CD4-positive, alpha-beta T cell treated with Interleukin-6 at 100 ng/mL for 8 hours (primary cell): Measurements from ENCODE around the gene HNF4A.

Source experiments
- DNase-seq: peaks from one replicate; pipeline ENCODE4 v3.0.0-alpha.2; 2020; ENCODE audit warnings: mixed read lengths, low spot score

HNF4A gene

DNA sequence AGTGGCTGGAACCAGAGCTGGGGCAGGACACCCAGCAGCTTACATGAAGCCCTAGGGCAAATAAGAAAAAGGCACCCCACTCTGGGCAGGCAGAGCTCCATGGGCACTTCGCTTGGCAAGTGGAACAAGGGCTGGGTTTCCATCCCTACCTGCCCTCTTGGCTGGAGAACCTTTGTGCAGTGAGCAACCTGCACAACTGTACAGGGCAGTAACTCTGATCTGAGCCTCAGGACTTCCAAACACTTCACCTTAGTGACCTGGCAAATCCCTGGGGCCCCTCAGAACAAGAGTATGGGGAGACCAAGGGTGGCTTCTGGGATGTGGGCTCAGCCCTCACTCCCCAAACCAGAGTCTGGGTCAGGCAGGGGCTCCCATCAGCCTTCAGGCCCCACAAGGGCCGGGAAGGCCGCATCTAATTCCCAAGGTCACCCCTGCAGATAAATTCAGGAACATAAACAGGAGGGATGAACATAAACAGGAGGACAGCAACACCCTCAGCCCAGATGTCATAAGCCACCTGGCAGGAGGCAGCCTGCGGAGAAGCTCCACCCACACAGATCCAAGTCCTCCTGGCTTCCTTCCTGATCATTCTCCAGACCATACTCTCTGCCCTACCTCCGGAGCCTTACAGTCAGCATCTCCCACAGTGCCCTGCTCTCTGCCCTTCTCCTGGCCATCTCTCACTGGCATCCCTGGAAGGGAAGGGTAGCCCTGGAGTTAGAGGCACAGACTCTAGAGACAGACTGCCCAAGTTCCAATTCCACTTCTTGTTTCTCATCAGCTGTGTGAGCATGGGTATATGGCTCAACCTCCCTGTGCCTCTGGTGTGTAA lies 37.5 kb downstream of the HNF4A start:
- DNase-seq, result no peak

DNA sequence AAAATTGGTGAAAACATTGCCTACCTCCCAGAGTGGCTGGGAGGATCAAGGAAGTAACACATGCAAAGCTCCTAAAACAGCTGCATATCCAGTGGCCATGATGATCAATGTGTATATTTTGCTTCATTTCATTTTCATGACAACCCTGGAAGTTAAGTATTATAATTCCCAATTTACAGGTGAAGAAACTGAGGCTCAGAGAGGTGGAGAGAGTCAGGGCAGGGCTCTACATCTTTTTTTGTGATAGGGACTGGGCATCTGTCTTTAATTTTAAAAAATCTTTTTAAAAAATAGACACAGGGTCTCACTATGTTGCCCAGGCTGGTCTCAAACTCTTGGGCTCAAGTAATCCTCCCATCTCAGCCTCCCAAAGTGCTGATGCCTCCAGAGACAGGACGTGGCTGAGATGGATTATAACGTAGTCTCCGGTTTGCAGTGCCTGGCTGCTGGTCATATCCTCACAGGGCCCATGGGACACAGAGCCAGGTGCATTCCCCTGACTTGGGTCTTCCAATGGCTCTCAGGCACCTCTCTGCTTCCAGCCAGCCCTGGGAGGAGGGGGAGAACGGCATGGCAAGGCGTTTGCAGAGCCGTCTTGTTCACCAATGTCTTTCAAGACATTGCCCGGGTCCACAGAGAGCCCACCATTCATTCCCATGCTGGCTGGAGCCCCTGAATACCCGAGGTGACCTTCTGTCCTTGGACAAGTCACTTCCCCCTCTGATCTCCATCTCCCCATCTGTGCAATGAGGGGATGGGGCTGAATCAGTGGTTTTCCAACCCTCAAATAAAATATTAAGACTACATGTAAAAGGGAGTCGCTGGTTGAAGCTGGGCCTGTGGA lies 38.3 kb downstream of the HNF4A start:
- no peak for DNase-seq

DNA sequence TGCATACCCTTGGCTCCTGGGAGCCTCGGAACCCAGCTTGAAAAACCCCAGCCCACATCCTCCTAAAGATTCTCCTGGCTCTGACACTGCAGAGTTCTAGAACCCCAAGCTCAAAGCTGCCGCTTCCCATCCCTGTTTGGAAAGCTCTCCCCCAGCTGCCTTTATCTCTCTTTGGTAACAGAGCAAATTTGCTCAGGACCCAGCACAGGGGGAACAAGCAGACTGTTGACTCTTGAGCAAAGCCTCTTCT lies 38.9 kb downstream of the HNF4A start:
- no peak for DNase-seq

DNA sequence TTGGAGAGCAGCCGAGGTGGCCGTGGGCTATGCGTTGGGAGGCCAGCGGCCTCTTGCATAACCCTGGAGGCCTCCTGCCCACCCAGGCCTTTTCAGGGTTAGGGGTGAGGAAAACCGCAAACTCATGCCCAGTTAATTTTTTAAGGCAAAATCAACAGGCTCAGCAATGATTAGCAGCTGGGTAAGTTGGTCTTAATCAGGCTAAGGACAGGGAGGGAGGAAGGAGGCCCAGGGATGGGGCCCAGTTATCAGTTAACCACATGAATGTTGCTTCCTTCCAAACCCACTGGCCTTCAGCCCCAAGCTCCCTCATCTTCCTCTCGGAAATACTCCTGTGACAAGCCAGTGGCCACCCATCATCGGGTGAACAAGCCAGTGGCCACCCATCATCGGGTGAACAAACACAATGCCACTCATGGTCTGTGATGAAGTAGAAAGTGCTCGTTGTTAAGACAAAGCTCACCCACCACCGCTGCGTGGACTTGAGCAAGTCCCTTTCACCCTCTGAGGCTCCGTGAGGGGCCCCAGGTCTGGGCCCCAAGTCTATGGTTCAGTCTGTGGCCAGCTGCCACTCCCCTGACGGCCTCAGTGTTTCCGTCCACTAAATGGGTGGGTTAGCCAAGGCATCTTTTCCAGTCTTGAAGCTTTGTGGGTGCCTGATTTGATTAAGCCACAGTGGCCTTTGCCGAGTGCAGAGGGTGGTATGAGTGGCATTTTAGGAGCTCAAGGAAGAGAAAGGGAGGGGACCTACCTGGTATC lies 39.4 kb downstream of the HNF4A start:
- DNase-seq, result no peak

DNA sequence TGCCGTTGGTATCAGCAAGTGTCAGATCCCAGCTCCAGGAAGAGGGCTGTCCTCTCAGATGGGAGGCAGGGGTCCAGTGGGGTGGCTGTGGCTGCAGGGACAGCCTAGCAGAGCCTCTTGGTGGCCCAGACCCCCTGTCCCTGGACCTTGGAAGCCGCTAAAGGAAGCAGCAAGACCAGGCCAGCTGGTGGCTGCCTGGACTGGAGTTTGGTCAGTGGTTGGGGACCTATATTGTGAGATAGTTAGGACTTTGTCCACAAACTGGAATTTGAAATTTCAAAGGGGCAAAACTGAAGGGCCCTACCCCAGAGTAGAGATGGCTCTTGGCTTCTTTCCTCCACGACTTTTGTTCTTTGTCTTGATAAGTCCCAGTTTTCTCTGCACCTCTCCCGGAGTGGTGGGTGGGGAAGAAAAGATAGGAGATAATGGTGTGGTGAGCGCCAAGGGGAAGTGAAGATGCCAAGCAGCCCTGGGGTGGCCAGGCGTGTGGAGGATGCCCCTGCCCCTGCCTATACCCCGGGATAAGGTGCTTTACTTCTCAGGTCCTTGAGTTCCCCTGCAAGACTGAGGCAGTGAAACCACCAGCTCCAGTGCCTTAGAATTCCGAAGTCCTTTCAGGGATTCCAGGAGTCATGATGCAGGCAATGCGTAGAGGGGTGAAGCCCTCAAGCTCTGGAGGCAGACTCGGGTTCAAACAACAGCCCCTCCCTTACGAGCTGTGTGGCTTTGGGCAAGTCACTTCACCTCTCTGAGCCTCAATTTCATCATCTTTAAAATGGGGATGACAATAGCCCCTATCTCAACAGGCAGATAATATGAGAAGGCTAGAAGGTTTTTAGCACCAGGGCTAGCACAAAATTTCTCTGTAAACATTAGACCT lies 40.2 kb downstream of the HNF4A start:
- no peak for DNase-seq

DNA sequence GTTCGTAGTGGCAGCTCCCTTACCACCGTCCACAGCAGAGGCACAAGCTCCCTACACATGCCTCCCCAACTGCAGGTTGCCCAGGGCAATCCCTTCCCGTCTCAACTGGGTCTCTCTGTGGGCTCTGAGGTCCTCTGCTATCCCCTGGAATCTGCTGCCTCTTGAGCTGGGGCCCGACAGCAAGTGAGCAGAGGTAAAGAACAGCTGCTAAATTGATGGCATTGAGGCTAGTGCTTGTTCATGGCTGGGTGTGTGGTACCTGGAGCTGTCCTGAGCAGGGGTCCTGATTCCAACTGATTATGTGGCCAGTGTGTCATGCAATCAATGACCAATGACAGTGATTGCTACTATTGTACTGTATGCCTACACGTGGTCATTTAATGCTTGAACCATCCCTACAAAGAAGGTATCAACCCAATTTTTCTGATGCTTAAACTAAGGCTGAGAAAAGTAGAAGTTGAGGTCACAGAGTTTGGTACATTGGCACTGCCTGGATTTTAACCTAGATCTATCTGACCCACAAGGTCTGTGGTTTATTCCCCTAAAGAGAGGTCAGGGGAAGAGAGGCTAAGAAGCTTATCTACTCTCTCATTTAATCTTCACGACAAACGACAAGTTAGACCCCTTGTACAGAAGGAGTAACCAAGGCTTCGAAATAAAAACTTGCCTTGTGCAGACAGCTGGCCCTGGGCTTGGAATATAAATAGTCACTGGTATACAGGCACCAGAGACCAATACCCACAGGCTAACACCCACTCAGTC lies 41.1 kb downstream of the HNF4A start:
- no peak for DNase-seq

DNA sequence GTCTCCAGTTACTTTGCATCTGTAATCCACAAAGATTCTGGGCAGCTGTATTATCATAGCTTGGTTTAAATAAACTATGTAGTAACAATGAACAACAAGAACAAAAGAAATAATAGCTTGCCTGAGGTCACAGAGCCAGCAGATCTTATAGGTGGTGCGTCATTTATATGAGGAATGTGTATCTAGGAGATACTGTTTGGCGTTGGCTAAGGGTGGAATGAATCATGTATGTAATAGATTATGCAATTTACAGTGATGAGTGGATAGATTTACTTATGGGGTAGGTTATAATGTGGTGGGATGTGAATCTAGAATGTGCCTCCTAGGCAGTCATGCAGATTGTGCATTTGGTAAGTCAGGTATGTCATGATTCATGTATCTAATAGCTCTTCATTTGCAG lies 42.8 kb downstream of the HNF4A start:
- DNase-seq, result no peak

DNA sequence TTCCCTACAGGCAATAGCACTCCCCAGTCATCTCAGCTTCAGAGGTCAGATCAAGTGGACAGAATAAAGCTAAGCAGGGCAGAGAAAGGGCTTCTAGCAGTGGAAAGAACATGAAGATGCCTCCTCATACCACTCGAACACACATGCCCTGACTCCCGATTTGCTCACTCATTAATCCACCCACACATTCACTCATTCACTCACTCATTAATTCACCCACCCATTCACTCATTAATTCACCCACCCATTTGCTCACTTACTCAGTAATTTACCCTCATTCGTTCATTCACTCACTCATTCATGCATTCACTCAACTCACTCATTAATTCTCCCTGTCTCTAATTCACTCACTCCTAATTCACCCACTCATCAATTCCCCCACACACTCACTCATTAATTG lies 43.9 kb downstream of the HNF4A start:
- DNase-seq, result no peak

DNA sequence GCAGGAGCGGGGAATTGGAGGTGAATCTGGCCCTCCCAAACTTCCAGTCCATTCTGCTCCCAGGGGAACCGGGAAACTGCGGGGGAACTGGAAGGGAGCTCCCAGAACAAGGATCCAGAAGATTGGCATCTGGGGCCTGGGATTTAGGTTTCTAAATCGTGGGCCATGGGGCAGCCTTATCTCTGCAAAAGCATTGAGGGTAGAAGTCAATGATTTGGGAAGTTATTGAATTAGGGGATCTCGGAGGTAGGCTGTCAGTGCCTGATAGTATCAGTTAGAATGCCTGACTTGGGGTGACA lies 45.1 kb downstream of the HNF4A start:
- no peak for DNase-seq

DNA sequence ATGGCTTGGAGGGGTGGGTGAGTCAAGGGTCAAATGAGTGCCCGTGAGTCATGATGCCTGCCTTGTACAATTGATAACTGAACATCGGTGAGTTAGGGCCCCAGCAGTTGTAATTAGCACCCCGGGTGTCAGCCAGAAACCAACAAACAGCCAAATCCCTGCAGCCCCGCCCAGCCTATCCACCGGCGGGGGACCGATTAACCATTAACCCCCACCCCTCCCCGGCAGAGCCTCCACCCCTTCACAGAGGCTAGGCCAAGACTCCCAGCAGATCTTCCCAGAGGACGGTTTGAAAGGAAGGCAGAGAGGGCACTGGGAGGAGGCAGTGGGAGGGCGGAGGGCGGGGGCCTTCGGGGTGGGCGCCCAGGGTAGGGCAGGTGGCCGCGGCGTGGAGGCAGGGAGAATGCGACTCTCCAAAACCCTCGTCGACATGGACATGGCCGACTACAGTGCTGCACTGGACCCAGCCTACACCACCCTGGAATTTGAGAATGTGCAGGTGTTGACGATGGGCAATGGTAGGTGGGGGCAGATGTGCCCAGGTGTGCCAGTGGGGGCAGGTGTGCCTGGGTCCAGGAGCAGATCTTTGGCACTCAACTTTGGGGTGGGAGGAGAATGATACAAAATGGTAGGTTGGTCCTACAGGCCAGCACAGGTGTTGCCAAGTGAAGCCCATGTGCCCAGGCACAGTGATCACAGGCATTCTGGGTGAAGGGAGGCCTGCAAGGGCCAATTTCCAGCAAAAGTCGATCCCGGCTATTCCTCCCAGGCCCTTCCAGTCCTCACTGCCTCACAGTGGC lies 45.7 kb downstream of the HNF4A start:
- DNase-seq, result no peak

DNA sequence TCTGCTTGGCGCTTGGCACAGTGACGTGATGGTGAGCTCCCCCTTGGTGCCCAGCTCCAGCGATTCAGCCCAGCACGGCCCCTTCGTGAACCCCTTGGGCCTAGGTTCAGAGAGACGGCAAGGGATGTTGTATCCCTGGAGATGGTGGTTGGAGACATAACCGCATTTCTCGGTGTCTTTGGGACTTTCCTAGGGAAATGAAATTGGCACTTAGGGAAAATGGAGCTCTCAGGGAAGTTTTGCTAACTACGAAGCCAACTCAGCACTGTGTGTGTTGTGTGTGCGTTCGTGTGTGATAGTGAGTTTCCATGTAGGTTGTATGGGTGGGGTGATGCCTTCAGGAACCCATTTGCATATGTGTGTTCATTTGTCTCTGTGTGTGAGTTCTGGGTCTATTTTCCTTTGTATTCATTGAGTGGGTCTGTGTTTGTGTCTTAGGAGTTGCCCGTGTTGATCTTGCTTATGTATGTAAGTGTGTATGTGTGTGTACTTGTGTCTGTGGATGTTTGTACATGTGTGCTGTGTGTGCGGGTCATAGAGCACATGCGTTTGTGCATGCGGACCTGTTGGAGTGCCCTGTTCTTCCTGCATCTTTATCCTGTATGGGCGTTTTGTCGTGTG lies 46.4 kb downstream of the HNF4A start:
- no peak for DNase-seq

DNA sequence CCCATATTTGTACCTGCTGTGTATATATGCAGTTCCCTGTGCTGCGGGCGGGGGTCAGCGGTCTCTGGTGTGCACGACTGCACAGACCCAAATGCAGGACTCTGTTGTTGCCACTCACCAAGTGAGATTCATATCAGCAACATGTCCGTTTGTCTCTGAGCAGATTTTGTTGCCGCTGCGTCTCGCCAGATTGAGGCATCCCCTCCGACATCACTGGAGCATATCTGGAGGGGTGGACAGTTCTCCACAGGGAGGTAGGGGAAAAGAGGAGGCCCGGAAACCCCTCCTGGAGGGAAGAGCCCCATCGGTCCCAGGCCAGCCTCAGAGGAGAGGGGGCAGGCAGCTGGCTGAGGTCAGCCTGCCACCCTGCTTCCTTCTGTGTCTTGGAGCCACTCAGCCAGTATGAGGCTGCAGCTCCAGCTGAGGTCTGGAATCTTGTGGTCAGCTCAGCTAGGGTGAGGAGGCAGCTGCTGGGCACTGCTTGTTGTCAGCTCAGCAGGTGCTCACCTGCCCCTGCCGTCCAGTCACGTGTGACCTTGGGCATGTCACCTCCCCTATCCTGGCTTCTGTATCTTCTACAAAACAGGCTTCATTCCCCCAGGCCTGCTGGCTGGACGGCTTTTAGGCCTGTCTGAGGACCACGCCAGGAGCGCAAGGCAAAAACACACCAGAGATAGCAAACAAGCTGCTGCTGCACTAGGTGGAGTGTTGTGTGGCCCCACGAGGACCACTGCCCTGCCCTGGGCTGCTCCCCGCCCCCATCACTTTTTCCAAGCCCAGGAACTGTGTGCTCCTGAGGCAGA lies 47.1 kb downstream of the HNF4A start:
- DNase-seq, result no peak

DNA sequence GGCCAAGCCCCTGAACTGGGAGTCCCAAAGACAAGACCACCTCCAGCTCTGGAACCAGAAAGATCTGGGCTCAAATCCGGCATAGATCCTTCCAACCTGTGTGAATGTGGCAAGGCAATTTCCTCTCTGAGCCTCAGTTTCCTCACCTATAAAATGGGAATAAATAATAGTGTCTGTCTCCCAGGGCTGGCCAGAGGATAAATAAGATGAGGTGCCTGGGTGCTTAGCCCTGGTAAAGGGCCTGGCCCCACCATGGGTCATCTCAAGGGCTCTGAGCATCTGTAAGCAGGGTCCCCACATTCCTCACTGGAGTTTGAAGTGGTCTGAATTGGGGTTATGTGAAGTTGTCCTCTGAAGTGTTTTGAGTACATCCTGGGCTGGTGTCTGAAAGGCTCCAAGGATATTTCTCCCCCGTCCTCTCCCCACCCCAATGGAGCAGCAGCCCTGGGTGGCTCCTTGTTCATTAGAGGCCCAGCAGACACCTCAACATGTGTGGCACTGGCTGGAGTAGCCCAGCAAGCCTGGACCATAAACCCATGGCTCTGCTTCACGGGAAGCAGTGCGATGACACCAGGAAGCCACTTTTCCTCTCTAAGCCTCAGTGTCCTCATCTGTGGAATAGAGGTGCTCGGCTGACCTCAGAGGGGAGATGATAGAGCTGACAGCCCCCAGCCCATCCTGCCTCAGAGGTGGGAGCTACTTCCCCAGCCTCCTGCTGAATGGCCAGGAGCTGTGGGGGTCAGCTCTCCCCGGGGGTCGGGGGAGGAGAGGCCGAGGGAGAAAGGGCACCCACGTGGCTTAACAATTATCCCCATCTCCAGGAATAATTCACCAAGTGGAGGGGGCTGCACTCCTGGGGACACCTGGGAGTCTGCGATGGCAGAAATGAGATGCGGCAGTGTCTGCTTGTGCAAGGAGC lies 48.0 kb downstream of the HNF4A start:
- DNase-seq, result no peak

DNA sequence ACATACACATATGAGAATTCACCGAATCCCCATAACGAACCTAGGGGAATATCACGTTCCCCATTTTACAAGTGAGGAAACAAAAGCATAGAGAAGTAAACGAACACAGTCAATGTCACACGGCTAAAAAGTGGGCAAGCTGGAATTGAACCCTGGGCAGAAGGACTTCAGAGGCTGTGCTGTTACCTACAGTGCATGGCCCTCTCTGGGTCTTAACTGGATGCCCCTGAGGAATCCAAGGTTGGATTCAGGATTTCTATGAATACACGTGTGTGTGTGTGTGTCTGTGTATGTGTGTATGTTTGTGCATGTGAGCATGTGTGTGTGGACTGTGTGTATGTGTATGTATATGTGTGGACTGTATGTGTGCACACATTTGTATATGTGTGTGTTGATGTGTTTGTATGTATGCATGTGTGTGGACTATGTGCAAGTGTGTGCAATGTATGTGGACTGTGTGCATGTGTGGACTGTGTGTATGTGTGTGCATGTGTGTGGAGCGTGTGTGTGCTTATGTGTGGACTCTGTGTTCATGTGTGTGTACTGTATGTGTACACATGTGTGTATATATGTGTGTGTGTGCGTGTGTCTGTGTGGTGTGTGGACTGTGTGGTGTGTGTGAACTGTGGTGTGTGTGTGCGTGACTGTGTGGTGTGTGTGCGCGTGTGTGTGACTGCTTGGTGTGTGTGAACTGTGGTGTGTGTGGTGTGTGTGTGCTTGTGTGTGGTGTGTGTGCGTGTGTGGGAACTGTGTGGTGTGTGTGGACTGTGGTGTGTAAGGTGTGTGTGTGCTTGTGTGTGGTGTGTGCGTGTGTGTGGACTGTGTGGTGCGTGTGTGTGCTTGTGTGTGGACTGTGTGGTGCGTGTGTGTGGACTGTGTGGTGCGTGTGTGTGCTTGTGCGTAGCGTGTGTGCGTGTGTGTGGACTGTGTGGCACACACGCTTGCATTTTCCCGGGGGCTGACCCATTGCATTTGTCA lies 49.0 kb downstream of the HNF4A start:
- DNase-seq, result no peak

DNA sequence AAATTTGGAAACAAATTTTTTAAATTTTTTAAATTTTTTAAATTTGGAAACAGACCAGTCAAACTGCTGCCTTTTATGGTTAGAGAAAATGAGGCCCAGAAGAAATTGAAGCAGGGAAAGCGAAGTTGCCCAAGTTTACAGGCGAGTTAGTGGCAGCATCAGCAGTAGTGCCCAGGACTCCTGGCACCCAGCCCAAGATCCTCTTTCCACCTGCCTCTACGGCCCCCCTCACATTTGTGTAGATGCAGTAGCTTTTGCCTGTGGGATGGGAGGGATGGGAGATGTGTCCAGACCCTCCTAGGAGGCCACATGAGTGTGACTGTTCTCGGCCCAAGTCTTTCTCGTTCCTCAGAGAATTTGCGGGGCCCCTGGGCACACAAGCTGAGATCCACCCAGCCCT lies 49.8 kb downstream of the HNF4A start:
- DNase-seq, result no peak

DNA sequence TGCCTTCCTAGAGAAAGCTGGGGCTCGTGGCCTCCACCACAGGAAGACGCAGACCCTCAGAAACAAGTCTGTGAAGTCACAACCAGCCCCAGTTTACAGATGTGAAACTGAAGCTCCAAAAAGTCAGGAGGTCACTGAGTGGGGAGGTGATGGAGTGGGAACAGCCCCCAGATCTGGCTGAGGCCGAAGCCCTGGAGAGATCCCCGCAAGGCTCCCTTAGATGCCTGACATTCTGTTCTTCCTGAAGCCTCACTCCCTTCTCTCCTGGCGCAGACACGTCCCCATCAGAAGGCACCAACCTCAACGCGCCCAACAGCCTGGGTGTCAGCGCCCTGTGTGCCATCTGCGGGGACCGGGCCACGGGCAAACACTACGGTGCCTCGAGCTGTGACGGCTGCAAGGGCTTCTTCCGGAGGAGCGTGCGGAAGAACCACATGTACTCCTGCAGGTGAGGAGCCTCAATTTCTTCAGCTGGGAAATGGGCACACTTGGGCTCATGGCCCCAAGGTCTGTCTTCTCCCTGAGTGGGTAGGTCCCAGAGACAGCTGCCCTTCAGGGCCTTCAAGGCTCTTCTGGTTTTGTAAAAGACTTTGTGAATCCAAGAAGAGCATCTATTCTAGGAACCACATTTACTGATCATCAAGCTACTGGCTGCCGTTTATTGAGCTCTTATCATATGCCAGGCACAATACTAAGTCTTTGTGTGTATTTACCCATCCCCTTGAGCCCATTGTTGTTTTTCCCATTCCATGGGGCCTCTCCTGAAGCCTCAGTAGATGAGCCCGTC lies 50.5 kb downstream of the HNF4A start:
- no peak for DNase-seq
